Caco-2 (cell line): ENCODE measurements around the gene NIT1. TPM values are rescaled to one million over a fixed set of nuclear protein-coding genes. Genes with fewer than 3 reads are reported as not detected.

Experiments
- BruUV-seq: library from RNA; stranded (reverse); fragments of 400-500 nt; replicated peaks from 2 replicates; lab custom pipeline; 2021; lab: Mats Ljungman, UMichigan
- CTCF ChIA-PET: fragments of 300-600 bp; sonication (Branson Sonifier 250); formaldehyde crosslinking; loops from one replicate; lab custom pipeline; 2022; ENCODE audit warnings: antibody characterized with exemption; lab: Charles Lee
- POLR2A ChIA-PET: fragments of 300-600 bp; sonication (Branson Sonifier 250); formaldehyde crosslinking; loops from one replicate; lab custom pipeline; 2022; ENCODE audit warnings: antibody characterized with exemption; lab: Charles Lee
- DNase-seq, 2 experiments: peaks; one replicate each; pipeline versions ENCODE4 v3.0.0 to v3.0.0-alpha.2; 2020 to 2022
- H3K27me3 ChIP-seq: replicated peaks from 2 replicates; pipeline ENCODE4 v1.6.0; 2011; ENCODE audit warnings: low read length; ENCODE audit not compliant: control insufficient read depth, insufficient read depth
- H3K36me3 ChIP-seq: 2 replicates; pipeline ENCODE4 v1.5.1; 2011; ENCODE audit warnings: low read length; ENCODE audit not compliant: control insufficient read depth, insufficient read depth
- H3K4me1 ChIP-seq: fragments of 250-450 bp; sonication (Bioruptor Pico); 2 replicates; pipeline ENCODE4 v1.5.1; 2020; ENCODE audit warnings: mild to moderate bottlenecking
- H3K4me3 ChIP-seq: 2 replicates; pipeline ENCODE4 v1.5.1; 2011; ENCODE audit warnings: low read depth, mild to moderate bottlenecking, control low read depth, low read length
- H3K9me3 ChIP-seq: fragments of 250-450 bp; sonication (Bioruptor Pico); 2 replicates; pipeline ENCODE4 v1.5.1; 2020; ENCODE audit warnings: mild to moderate bottlenecking, moderate library complexity
- H3K27ac Mint-ChIP-seq: one replicate; pipeline ENCODE4 v1.8.0; 2022; ENCODE audit warnings: mixed read lengths; ENCODE audit not compliant: unreplicated experiment
- H3K27me3 Mint-ChIP-seq: one replicate; pipeline ENCODE4 v1.8.0; 2022; ENCODE audit warnings: mixed read lengths; ENCODE audit not compliant: insufficient read depth, unreplicated experiment
- H3K36me3 Mint-ChIP-seq: one replicate; pipeline ENCODE4 v1.8.0; 2022; ENCODE audit warnings: mild to moderate bottlenecking, mixed read lengths; ENCODE audit not compliant: insufficient read depth, unreplicated experiment
- H3K4me1 Mint-ChIP-seq: one replicate; pipeline ENCODE4 v1.8.0; 2022; ENCODE audit warnings: low read depth, mixed read lengths; ENCODE audit not compliant: unreplicated experiment
- H3K4me3 Mint-ChIP-seq: one replicate; pipeline ENCODE4 v1.8.0; 2022; ENCODE audit warnings: mild to moderate bottlenecking, moderate library complexity, mixed read lengths; ENCODE audit not compliant: unreplicated experiment
- H3K9me3 Mint-ChIP-seq: one replicate; pipeline ENCODE4 v1.8.0; 2022; ENCODE audit warnings: mixed read lengths; ENCODE audit not compliant: unreplicated experiment
- intact Hi-C: fragments of 100-400 bp; cut with micrococcal nuclease; formaldehyde crosslinking; loops from one replicate; pipeline ENCODE4 v1.10.0; 2022; ENCODE audit not compliant: unreplicated experiment
- total RNA-seq: library from RNA; stranded (reverse); gene quantifications from 2 replicates; pipeline ENCODE4 v1.2.3, GENCODE V29; 2022
- TF ChIP-seq, protein P1 (sequence below), 2 experiments: fragments of 200-600 bp in 1 of 2; IDR thresholded peaks; 1 replicate in 1 of 2; 2 replicates in 1 of 2; pipeline versions ENCODE4 v1.5.1 to v1.8.0; 2011 to 2022; ENCODE audit warnings: antibody characterized with exemption in 1 of 2, control low read depth in 1 of 2, inconsistent platforms in 1 of 2, low read depth in 1 of 2, low read length in 1 of 2, mild to moderate bottlenecking in 1 of 2, moderate library complexity in 1 of 2; ENCODE audit not compliant: insufficient read depth in 1 of 2, severe bottlenecking in 1 of 2, unreplicated experiment in 1 of 2

NIT1 gene
- total RNA-seq, 1 experiment from 2014 or later = 42.1 TPM

DNA sequence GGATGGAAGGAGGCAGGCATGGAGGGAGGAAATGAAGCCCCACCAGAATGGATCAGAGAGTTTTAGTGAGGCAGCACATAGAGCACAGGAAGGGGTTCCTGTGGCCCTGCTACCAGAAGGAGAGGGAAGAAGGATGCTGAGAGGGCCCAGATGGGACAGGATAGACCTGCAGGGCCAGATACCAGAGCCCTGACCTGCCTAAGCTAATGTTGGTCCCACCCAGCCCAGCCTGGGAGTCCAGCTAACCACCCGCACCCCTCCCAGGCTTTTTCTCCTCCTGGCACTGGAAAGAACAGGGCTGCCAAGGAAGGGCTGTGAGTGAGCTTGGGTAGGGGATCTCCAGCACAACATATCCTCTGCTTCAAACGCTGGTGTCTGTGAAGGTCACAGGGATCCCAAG, 35.4 kb upstream of the NIT1 start:
- H3K36me3 ChIP-seq = no peaks in the 10 kb centered on the region
- H3K4me1 Mint-ChIP-seq = peaks cover 37% of the 10 kb centered on the region
- ChIA-PET CTCF (no interaction called here), POLR2A (no interaction called here)
- TF ChIP-seq, protein P1, sequence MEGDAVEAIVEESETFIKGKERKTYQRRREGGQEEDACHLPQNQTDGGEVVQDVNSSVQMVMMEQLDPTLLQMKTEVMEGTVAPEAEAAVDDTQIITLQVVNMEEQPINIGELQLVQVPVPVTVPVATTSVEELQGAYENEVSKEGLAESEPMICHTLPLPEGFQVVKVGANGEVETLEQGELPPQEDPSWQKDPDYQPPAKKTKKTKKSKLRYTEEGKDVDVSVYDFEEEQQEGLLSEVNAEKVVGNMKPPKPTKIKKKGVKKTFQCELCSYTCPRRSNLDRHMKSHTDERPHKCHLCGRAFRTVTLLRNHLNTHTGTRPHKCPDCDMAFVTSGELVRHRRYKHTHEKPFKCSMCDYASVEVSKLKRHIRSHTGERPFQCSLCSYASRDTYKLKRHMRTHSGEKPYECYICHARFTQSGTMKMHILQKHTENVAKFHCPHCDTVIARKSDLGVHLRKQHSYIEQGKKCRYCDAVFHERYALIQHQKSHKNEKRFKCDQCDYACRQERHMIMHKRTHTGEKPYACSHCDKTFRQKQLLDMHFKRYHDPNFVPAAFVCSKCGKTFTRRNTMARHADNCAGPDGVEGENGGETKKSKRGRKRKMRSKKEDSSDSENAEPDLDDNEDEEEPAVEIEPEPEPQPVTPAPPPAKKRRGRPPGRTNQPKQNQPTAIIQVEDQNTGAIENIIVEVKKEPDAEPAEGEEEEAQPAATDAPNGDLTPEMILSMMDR (IDR thresholded peaks at IDR 0.05; ENCODE audit: insufficient read depth in 1 of 2, low read depth in 1 of 2, low read length in 1 of 2, severe bottlenecking in 1 of 2, unreplicated experiment in 1 of 2) = no peak
- no peaks in the 10 kb centered on the region for H3K9me3 Mint-ChIP-seq
- no peak for DNase-seq
- H3K36me3 Mint-ChIP-seq = peaks cover 7% of the 10 kb centered on the region
- H3K9me3 ChIP-seq = no peaks in the 10 kb centered on the region
- no peak overlapping the region for H3K4me3 ChIP-seq
- peaks cover 43% of the 10 kb centered on the region for H3K4me1 ChIP-seq
- H3K27me3 ChIP-seq = no peaks in the 10 kb centered on the region
- no TSS peak for BruUV-seq
- H3K27ac Mint-ChIP-seq = peak overlapping the region; percentile 67
- intact Hi-C loops = no loop called here
- H3K27me3 Mint-ChIP-seq = no peaks in the 10 kb centered on the region
- no peak overlapping the region for H3K4me3 Mint-ChIP-seq

DNA sequence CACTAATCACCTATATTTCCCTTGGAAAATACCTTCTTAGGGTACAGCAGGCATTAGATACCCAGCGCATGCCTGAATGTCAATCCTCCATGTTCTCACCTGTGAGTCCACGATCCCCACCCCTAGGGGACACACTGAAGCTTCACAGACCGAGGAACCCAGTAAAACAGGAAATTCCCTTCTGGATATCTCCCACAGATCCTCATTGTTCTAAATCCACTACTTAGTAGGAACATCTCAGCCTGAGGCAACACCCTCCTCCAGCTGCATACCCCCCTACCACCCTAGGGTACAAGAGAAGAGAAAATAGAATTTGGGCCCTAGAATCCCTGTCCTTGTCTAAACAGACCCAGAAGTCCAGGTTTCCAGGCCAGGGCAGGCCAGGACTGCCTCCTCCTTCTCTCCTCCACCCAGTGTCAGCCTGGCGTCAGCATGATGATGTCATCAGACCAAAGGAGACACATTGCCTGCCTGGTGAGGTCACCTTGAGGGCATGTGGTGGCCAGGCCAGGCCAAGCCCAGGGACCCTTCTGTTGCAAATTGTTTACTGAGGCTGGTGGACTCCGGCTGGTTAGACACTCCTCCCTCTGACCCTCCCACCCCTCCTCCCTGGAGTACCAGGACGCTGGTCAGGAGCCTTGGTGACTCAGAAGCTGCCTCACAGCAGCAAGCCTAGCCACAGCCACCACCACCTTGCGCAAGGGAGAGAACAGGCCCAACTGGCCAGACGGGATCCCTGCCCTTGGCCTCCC, 34.7 kb upstream of the NIT1 start:
- peaks cover 43% of the 10 kb centered on the region for H3K4me1 ChIP-seq
- peak; percentile 92 to 95 for DNase-seq
- H3K9me3 Mint-ChIP-seq = no peaks in the 10 kb centered on the region
- H3K36me3 Mint-ChIP-seq = peaks cover 7% of the 10 kb centered on the region
- H3K27ac Mint-ChIP-seq = peak overlapping the region; percentile 67
- no peak overlapping the region for H3K4me3 ChIP-seq
- peak overlapping the region; percentile 9 for H3K4me3 Mint-ChIP-seq
- H3K27me3 Mint-ChIP-seq = no peaks in the 10 kb centered on the region
- ChIA-PET POLR2A (interaction anchor here (0.6 to 1.9 kb wide), 3 partner anchors 37 to 180 kb away, joined by 4 to 10 read pairs (median 5); partner anchors contain the start of genes F11R and USF1), CTCF (no interaction called here)
- H3K9me3 ChIP-seq = no peaks in the 10 kb centered on the region
- TSS peak; percentile 85 for BruUV-seq
- H3K27me3 ChIP-seq = no peaks in the 10 kb centered on the region
- no peaks in the 10 kb centered on the region for H3K36me3 ChIP-seq
- TF ChIP-seq, protein P1 (IDR thresholded peaks at IDR 0.05; ENCODE audit: insufficient read depth in 1 of 2, low read depth in 1 of 2, low read length in 1 of 2, severe bottlenecking in 1 of 2, unreplicated experiment in 1 of 2) = no peak
- intact Hi-C loops = no loop called here
- H3K4me1 Mint-ChIP-seq = peaks cover 37% of the 10 kb centered on the region

DNA sequence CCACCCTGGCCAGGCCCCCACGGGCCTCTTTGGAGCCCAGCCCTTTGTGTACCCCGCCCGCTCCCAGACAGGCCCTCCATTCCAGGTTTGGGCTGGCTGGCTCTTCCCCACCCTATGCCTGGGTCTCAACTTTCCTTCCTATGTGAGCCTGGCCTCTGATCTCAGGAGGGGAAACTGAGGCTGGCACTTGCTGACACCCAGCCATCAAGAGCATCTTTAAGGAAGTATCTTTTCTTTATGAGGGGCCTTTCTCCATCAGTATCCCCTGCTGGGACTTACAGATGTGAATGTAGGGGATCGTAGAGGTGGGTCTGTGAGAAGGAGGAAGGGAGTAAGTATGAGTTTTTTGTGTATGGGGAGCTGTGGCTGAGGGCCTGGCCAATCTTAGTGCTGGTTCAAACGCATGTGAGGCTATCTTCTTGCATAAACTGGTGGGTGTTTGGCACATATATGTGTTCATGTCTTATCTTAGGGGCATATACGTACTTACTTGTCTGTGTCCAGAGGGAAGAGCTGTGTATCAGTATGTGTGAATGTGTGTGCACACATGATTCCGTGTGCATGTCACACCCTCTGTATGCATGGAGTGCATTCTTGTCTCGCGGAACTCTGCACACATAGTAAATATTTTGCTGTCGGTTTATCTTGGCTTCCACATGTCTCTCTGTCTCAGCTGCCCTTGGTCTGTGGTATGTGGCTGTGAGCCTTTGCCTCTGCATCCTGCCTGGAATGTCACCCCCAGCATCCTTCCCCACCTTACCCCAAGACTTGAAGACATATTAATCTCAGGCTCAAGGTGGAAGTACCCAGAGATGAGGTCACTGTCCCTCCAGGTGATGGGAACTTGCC, 33.9 kb upstream of the NIT1 start:
- Mint-ChIP-seq H3K4me3 (peak overlapping the region; percentile 26), H3K27ac (peak overlapping the region; percentile 67), H3K27me3 (no peaks in the 10 kb centered on the region), H3K36me3 (peaks cover 7% of the 10 kb centered on the region), H3K4me1 (peaks cover 37% of the 10 kb centered on the region), H3K9me3 (no peaks in the 10 kb centered on the region)
- intact Hi-C loops = no loop called here
- TSS peak; percentile 84 for BruUV-seq
- Histone ChIP-seq H3K4me1 (peaks cover 43% of the 10 kb centered on the region), H3K4me3 (no peak overlapping the region), H3K36me3 (no peaks in the 10 kb centered on the region), H3K9me3 (no peaks in the 10 kb centered on the region), H3K27me3 (no peaks in the 10 kb centered on the region)
- TF ChIP-seq, protein P1 (IDR thresholded peaks at IDR 0.05; ENCODE audit: insufficient read depth in 1 of 2, low read depth in 1 of 2, low read length in 1 of 2, severe bottlenecking in 1 of 2, unreplicated experiment in 1 of 2) = no peak
- DNase-seq = peak in 1 of 2 experiments; percentile 24
- ChIA-PET CTCF (interaction anchor here (1.0 to 3.3 kb wide), 2 partner anchors 12 to 13 kb away, joined by 3 to 15 read pairs; partner anchors contain the start of gene KLHDC9), POLR2A (interaction anchor here (0.6 to 1.9 kb wide), 3 partner anchors 38 to 180 kb away, joined by 4 to 10 read pairs (median 5); partner anchors contain the start of genes F11R and USF1)
